ENCODE data around the gene TPBGL. TPM values are rescaled to one million over a fixed set of nuclear protein-coding genes. Genes with fewer than 3 reads are reported as not detected.
A peak's percentile ranks its signal among the peaks of the same experiment; 100 is the strongest.

TPBGL gene
- total RNA-seq, 1 donor, result not detected

DNA sequence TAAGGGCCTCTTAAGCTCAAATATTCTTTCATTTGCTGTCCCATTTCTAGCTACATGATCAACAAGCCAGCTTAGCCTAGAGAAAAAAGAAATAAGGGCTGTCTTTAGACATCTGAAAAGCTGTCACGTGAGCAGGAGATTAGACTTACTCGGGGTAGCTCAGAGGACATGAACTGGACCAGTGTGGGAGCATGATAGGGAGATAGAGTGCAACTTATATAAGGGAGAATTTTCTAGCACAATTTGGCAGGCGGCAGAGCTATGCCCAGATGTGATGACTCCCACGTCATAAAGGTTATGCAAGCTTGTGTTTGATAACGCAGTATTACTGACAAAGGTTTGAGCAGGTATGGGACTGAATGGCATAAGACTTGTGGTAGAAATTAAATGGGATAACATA, 28.2 kb upstream of the TPBGL start:
- H3K79me2 ChIP-seq (ENCODE audit: insufficient read depth, low read length), result no peaks in the 10 kb centered on the region
- H3K27me3 ChIP-seq (ENCODE audit: insufficient read depth, low read length), result peaks cover 5% of the 10 kb centered on the region
- no peak overlapping the region for H3K27ac ChIP-seq (ENCODE audit: low read depth, low read length)
- H3K4me1 ChIP-seq (ENCODE audit: insufficient read depth, low read length), result no peaks in the 10 kb centered on the region
- no peak overlapping the region for H3K4me3 ChIP-seq (ENCODE audit: insufficient read depth, low read length)
- H3K9me3 ChIP-seq (ENCODE audit: low read depth, low read length), result no peaks in the 10 kb centered on the region
- DNase-seq (ENCODE audit: insufficient read length, low spot score, missing footprints), result no peak
- H4K20me1 ChIP-seq (ENCODE audit: insufficient read depth, low read length), result no peaks in the 10 kb centered on the region
- no peak overlapping the region for H3K4me2 ChIP-seq (ENCODE audit: insufficient read depth, low read length)
- TF ChIP-seq, protein P1, sequence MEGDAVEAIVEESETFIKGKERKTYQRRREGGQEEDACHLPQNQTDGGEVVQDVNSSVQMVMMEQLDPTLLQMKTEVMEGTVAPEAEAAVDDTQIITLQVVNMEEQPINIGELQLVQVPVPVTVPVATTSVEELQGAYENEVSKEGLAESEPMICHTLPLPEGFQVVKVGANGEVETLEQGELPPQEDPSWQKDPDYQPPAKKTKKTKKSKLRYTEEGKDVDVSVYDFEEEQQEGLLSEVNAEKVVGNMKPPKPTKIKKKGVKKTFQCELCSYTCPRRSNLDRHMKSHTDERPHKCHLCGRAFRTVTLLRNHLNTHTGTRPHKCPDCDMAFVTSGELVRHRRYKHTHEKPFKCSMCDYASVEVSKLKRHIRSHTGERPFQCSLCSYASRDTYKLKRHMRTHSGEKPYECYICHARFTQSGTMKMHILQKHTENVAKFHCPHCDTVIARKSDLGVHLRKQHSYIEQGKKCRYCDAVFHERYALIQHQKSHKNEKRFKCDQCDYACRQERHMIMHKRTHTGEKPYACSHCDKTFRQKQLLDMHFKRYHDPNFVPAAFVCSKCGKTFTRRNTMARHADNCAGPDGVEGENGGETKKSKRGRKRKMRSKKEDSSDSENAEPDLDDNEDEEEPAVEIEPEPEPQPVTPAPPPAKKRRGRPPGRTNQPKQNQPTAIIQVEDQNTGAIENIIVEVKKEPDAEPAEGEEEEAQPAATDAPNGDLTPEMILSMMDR (IDR thresholded peaks at IDR 0.05; ENCODE audit: extremely low read depth, low read depth, low read length), result no peak
- H3K36me3 ChIP-seq (ENCODE audit: insufficient read depth, low read length), result no peaks in the 10 kb centered on the region
- H2AFZ ChIP-seq (ENCODE audit: low read length), result no peak overlapping the region

DNA sequence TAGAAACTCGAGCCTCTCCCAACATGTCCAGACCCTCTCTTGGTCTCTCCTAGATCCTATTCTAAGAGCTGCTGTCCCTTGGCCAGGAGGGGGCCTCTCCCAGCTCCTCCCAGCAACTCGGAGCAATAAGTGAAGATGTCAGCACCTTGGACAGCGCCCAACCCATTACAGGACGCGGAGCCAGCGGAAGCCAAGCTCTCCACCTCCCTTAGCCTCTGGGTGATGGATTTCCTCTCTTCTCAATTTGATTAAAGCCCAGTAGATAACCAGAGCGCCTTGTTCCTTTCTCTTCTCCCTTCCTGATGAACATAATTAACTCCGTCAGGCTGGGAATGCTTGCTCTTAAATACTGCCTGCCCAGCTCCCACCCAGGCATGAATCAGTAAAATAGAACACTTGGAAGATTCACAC, 26.2 kb upstream of the TPBGL start:
- H4K20me1 ChIP-seq (ENCODE audit: insufficient read depth, low read length), result no peaks in the 10 kb centered on the region

DNA sequence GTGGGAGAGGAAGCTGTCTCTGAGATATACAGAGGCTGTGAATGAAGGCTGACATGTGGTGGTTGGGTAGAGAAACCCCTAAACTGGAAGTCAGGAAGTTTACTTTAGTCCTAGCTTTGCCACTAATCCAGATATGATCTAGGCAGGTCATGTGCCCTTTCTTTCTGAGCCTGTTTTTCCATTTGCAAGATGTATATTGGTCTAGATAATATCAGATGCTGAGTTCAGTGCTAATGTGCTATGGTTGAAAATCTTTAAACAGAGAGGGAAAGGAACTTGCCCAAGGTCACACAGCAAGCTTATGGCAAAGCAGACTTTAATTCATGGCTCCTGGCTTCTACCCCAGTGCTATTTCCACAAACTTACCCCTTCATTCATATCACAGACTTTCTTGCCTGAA, 25.7 kb upstream of the TPBGL start:
- Histone ChIP-seq H3K36me3 (ENCODE audit: insufficient read depth, low read length) (no peaks in the 10 kb centered on the region), H4K20me1 (ENCODE audit: insufficient read depth, low read length) (no peaks in the 10 kb centered on the region)

More for the DNA sequence above, 26.2 kb upstream of the TPBGL start:
- Histone ChIP-seq H3K9me3 (ENCODE audit: low read depth, low read length) (no peaks in the 10 kb centered on the region), H3K27ac (ENCODE audit: low read depth, low read length) (no peak overlapping the region), H3K27me3 (ENCODE audit: insufficient read depth, low read length) (no peaks in the 10 kb centered on the region), H3K36me3 (ENCODE audit: insufficient read depth, low read length) (no peaks in the 10 kb centered on the region), H3K4me3 (ENCODE audit: insufficient read depth, low read length) (no peak overlapping the region), H2AFZ (ENCODE audit: low read length) (no peak overlapping the region), H3K4me1 (ENCODE audit: insufficient read depth, low read length) (no peaks in the 10 kb centered on the region), H3K79me2 (ENCODE audit: insufficient read depth, low read length) (no peaks in the 10 kb centered on the region), H3K4me2 (ENCODE audit: insufficient read depth, low read length) (no peak overlapping the region)
- TF ChIP-seq, protein P1 (IDR thresholded peaks at IDR 0.05; ENCODE audit: extremely low read depth, low read depth, low read length), result peak; percentile 49
- DNase-seq (ENCODE audit: insufficient read length, low spot score, missing footprints), result peak; percentile 92

DNA sequence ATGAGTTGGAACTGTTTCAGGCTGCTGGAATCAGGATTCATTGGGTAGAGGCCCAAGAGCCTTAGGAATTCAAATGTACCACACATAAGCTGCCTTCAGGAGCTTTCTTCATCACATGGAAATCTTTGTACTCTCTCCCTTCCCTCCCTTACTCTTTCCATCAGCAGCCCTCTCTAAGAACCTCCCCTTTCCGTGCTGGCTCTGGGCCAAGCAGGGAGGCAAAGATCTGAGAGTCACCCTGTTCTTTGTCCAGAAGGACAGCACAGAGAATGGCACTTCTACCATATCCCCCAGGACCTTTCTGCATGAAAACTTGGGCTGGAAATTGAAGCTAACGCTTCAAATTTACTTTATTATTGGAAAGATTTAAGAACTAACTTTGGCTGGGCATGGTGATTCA, 20.7 kb upstream of the TPBGL start:
- H3K9me3 ChIP-seq (ENCODE audit: low read depth, low read length), result no peaks in the 10 kb centered on the region
- H4K20me1 ChIP-seq (ENCODE audit: insufficient read depth, low read length), result no peaks in the 10 kb centered on the region
- DNase-seq (ENCODE audit: insufficient read length, low spot score, missing footprints), result peak; percentile 6
- no peaks in the 10 kb centered on the region for H3K36me3 ChIP-seq (ENCODE audit: insufficient read depth, low read length)
- H3K79me2 ChIP-seq (ENCODE audit: insufficient read depth, low read length), result no peaks in the 10 kb centered on the region
- H3K4me2 ChIP-seq (ENCODE audit: insufficient read depth, low read length), result no peak overlapping the region
- no peak overlapping the region for H3K4me3 ChIP-seq (ENCODE audit: insufficient read depth, low read length)
- TF ChIP-seq, protein P1 (IDR thresholded peaks at IDR 0.05; ENCODE audit: extremely low read depth, low read depth, low read length), result no peak
- H3K27ac ChIP-seq (ENCODE audit: low read depth, low read length), result no peak overlapping the region
- H2AFZ ChIP-seq (ENCODE audit: low read length), result no peak overlapping the region
- no peaks in the 10 kb centered on the region for H3K27me3 ChIP-seq (ENCODE audit: insufficient read depth, low read length)
- no peaks in the 10 kb centered on the region for H3K4me1 ChIP-seq (ENCODE audit: insufficient read depth, low read length)

More for the DNA sequence above, 25.7 kb upstream of the TPBGL start:
- Histone ChIP-seq H3K27me3 (ENCODE audit: insufficient read depth, low read length) (no peaks in the 10 kb centered on the region), H3K4me2 (ENCODE audit: insufficient read depth, low read length) (no peak overlapping the region), H3K9me3 (ENCODE audit: low read depth, low read length) (no peaks in the 10 kb centered on the region), H3K4me1 (ENCODE audit: insufficient read depth, low read length) (no peaks in the 10 kb centered on the region), H3K79me2 (ENCODE audit: insufficient read depth, low read length) (no peaks in the 10 kb centered on the region), H2AFZ (ENCODE audit: low read length) (no peak overlapping the region), H3K27ac (ENCODE audit: low read depth, low read length) (no peak overlapping the region), H3K4me3 (ENCODE audit: insufficient read depth, low read length) (no peak overlapping the region)
- TF ChIP-seq, protein P1 (IDR thresholded peaks at IDR 0.05; ENCODE audit: extremely low read depth, low read depth, low read length), result no peak
- no peak for DNase-seq (ENCODE audit: insufficient read length, low spot score, missing footprints)
